SK-N-SH (cell line): ENCODE measurements around the gene ERRFI1.

ENCODE experiments used
- GABPA ChIP-seq: IDR thresholded peaks from 2 replicates; pipeline ENCODE4 v1.4.0; 2012; ENCODE audit warnings: low read depth, mild to moderate bottlenecking
- NFIC ChIP-seq: IDR thresholded peaks from 2 replicates; pipeline ENCODE4 v1.4.0; 2012; ENCODE audit warnings: borderline replicate concordance
- POLR2AphosphoS5 ChIP-seq: IDR thresholded peaks from 2 replicates; pipeline ENCODE4 v1.6.1; 2012; ENCODE audit warnings: low read depth, low read length
- RAD21 ChIP-seq: IDR thresholded peaks from 2 replicates; pipeline ENCODE4 v1.6.1; 2012; ENCODE audit warnings: mild to moderate bottlenecking, low read length
- SMC3 ChIP-seq: IDR thresholded peaks from 2 replicates; pipeline ENCODE4 v1.6.1; 2012; ENCODE audit warnings: low read depth, low read length, improper control_type of control experiment
- TF ChIP-seq, protein P1 (sequence below): fragments of 200-600 bp; sonication (generic); IDR thresholded peaks from 2 replicates; pipeline ENCODE4 v1.6.1; 2017; ENCODE audit warnings: antibody characterized with exemption, mild to moderate bottlenecking, moderate library complexity
- TF ChIP-seq, protein P2 (sequence below): IDR thresholded peaks from 2 replicates; pipeline ENCODE4; 2012
- TF ChIP-seq, protein P3 (sequence below): IDR thresholded peaks from 2 replicates; pipeline ENCODE4 v1.4.0; 2012; ENCODE audit warnings: low read depth, borderline replicate concordance

DNA sequence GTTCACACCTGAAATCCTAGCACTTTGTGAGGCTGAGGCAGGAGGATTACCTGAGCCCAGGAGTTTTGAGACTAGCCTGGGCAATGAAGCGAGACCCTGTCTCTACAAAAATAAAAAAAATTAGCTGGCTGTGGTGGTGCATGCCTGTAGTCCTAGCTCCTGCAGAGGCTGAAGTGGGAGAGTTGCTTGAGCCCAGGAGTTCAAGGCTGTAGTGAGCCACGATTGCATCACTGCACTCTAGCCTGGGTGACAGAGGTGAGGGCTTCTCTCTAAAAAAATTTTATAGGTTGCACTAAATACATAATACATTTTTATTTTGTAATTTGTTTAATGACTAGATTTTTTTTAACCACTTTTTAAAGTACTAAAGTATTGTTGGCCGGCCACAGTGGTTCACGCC is 58.5 kb downstream of the ERRFI1 start:
- TF ChIP-seq POLR2AphosphoS5 (no peak), RAD21 (no peak), SMC3 (no peak), GABPA (no peak), NFIC (no peak)
- TF ChIP-seq, protein P1, sequence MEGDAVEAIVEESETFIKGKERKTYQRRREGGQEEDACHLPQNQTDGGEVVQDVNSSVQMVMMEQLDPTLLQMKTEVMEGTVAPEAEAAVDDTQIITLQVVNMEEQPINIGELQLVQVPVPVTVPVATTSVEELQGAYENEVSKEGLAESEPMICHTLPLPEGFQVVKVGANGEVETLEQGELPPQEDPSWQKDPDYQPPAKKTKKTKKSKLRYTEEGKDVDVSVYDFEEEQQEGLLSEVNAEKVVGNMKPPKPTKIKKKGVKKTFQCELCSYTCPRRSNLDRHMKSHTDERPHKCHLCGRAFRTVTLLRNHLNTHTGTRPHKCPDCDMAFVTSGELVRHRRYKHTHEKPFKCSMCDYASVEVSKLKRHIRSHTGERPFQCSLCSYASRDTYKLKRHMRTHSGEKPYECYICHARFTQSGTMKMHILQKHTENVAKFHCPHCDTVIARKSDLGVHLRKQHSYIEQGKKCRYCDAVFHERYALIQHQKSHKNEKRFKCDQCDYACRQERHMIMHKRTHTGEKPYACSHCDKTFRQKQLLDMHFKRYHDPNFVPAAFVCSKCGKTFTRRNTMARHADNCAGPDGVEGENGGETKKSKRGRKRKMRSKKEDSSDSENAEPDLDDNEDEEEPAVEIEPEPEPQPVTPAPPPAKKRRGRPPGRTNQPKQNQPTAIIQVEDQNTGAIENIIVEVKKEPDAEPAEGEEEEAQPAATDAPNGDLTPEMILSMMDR, result no peak
- TF ChIP-seq, protein P2, sequence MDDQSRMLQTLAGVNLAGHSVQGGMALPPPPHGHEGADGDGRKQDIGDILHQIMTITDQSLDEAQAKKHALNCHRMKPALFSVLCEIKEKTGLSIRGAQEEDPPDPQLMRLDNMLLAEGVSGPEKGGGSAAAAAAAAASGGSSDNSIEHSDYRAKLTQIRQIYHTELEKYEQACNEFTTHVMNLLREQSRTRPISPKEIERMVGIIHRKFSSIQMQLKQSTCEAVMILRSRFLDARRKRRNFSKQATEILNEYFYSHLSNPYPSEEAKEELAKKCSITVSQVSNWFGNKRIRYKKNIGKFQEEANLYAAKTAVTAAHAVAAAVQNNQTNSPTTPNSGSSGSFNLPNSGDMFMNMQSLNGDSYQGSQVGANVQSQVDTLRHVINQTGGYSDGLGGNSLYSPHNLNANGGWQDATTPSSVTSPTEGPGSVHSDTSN, result no peak
- TF ChIP-seq, protein P3, sequence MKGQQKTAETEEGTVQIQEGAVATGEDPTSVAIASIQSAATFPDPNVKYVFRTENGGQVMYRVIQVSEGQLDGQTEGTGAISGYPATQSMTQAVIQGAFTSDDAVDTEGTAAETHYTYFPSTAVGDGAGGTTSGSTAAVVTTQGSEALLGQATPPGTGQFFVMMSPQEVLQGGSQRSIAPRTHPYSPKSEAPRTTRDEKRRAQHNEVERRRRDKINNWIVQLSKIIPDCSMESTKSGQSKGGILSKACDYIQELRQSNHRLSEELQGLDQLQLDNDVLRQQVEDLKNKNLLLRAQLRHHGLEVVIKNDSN, result no peak
